MM.1S (cell line): ENCODE measurements around the gene KCNQ4.

Experiments
- DNase-seq: peaks from one replicate; pipeline ENCODE4 v3.0.0-alpha.2; 2015
- H2AFZ ChIP-seq: fragments of 300-600 bp; sonication (generic); 2 replicates; pipeline ENCODE4 v1.6.0; 2016; ENCODE audit warnings: antibody characterized with exemption, low read length
- H3F3A ChIP-seq: fragments of 300-600 bp; sonication (generic); 2 replicates; pipeline ENCODE4 v1.6.1; 2016; ENCODE audit warnings: mild to moderate bottlenecking, antibody characterized with exemption, low read length, moderate library complexity, mixed read lengths; ENCODE audit not compliant: insufficient read depth
- H3K27ac ChIP-seq: fragments of 300-600 bp; sonication (generic); 2 replicates; pipeline ENCODE4 v1.5.1; 2016; ENCODE audit warnings: mild to moderate bottlenecking, low read length
- H3K27me3 ChIP-seq: fragments of 300-600 bp; sonication (generic); replicated peaks from 2 replicates; pipeline ENCODE4 v1.6.0; 2016; ENCODE audit warnings: low read length; ENCODE audit not compliant: insufficient read depth
- H3K36me3 ChIP-seq: fragments of 300-600 bp; sonication (generic); replicated peaks from 2 replicates; pipeline ENCODE4 v1.6.1; 2016; ENCODE audit warnings: mild to moderate bottlenecking, low read length, mixed read lengths; ENCODE audit not compliant: insufficient read depth
- H3K4me1 ChIP-seq: fragments of 300-600 bp; sonication (generic); 2 replicates; pipeline ENCODE4 v1.6.1; 2016; ENCODE audit warnings: low read length, mixed read lengths
- H3K4me2 ChIP-seq: fragments of 300-600 bp; sonication (generic); 2 replicates; pipeline ENCODE4 v1.6.0; 2016; ENCODE audit warnings: low read depth, low read length
- H3K4me3 ChIP-seq: fragments of 300-600 bp; sonication (generic); 2 replicates; pipeline ENCODE4 v1.5.1; 2016; ENCODE audit warnings: low read length, mixed read lengths
- H3K79me2 ChIP-seq: fragments of 300-600 bp; sonication (generic); 2 replicates; pipeline ENCODE4 v1.6.1; 2016; ENCODE audit warnings: mixed run types, low read length, mixed read lengths
- H3K9ac ChIP-seq: fragments of 300-600 bp; sonication (generic); 2 replicates; pipeline ENCODE4 v1.6.1; 2016; ENCODE audit warnings: low read length, mixed read lengths
- H3K9me2 ChIP-seq: fragments of 300-600 bp; sonication (generic); replicated peaks from 2 replicates; pipeline ENCODE4 v1.6.1; 2016; ENCODE audit warnings: mild to moderate bottlenecking, low read length, mixed read lengths; ENCODE audit not compliant: insufficient read depth
- H3K9me3 ChIP-seq: fragments of 300-600 bp; sonication (generic); replicated peaks from 2 replicates; pipeline ENCODE4 v1.6.1; 2016; ENCODE audit warnings: mild to moderate bottlenecking, low read length, mixed read lengths; ENCODE audit not compliant: insufficient read depth
- H4K20me1 ChIP-seq: fragments of 300-600 bp; sonication (generic); 2 replicates; pipeline ENCODE4 v1.6.1; 2016; ENCODE audit warnings: mild to moderate bottlenecking, low read length, moderate library complexity, mixed read lengths; ENCODE audit not compliant: insufficient read depth
- EZH2 ChIP-seq: fragments of 300-600 bp; sonication (generic); optimal IDR thresholded peaks from 2 replicates; pipeline ENCODE3; 2017; ENCODE audit warnings: low read depth, mild to moderate bottlenecking, antibody characterized with exemption, low read length, mixed read lengths
- EZH2phosphoT487 ChIP-seq: fragments of 300-600 bp; sonication (generic); IDR thresholded peaks from 2 replicates; pipeline ENCODE4 v1.6.1; 2018; ENCODE audit warnings: antibody characterized with exemption, low read length
- TF ChIP-seq, protein P1 (sequence below): fragments of 300-600 bp; sonication (generic); IDR thresholded peaks from 2 replicates; pipeline ENCODE4 v1.5.1; 2016; ENCODE audit warnings: antibody characterized with exemption, low read length, mixed read lengths

Gene KCNQ4

GRCh38 chr1:40887012-40887378, 103.4 kb downstream of the KCNQ4 start:
- Histone ChIP-seq H3K36me3 (no peaks in the 10 kb centered on the region), H3F3A (no peaks in the 10 kb centered on the region), H3K9me2 (no peaks in the 10 kb centered on the region), H4K20me1 (no peaks in the 10 kb centered on the region), H3K4me2 (no peak overlapping the region), H3K79me2 (no peaks in the 10 kb centered on the region), H3K27ac (no peak overlapping the region), H3K9me3 (no peaks in the 10 kb centered on the region), H3K9ac (no peak overlapping the region), H3K4me1 (no peaks in the 10 kb centered on the region), H3K27me3 (no peaks in the 10 kb centered on the region), H3K4me3 (no peak overlapping the region), H2AFZ (no peak overlapping the region)
- no peak for TF ChIP-seq EZH2
- TF ChIP-seq, protein P1, sequence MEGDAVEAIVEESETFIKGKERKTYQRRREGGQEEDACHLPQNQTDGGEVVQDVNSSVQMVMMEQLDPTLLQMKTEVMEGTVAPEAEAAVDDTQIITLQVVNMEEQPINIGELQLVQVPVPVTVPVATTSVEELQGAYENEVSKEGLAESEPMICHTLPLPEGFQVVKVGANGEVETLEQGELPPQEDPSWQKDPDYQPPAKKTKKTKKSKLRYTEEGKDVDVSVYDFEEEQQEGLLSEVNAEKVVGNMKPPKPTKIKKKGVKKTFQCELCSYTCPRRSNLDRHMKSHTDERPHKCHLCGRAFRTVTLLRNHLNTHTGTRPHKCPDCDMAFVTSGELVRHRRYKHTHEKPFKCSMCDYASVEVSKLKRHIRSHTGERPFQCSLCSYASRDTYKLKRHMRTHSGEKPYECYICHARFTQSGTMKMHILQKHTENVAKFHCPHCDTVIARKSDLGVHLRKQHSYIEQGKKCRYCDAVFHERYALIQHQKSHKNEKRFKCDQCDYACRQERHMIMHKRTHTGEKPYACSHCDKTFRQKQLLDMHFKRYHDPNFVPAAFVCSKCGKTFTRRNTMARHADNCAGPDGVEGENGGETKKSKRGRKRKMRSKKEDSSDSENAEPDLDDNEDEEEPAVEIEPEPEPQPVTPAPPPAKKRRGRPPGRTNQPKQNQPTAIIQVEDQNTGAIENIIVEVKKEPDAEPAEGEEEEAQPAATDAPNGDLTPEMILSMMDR: no peak
- no peak for TF ChIP-seq EZH2phosphoT487
- DNase-seq: no peak

DNA sequence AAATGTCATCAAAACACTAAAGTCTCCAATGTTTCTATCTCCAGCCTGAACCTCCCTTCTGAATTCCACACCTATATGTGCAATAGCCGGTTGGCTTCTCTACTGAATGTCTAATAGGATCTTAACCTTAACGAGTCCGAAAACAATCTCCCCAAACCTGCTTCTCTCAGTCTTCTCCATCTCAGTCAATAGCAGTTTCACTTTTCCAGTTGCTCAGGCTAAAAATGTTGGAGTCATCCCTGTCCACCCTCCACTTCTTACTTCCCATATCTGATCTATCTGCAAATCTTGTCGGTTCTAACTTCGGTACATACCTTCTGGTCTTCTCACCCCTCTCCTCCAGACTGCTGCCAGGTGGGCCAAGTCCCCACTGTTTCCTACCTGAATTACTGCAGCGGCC, 104.1 kb downstream of the KCNQ4 start:
- DNase-seq: no peak
- Histone ChIP-seq H4K20me1 (no peaks in the 10 kb centered on the region), H3K27ac (no peak overlapping the region), H3K27me3 (no peaks in the 10 kb centered on the region), H3K4me2 (no peak overlapping the region), H3K9ac (no peak overlapping the region), H3K4me3 (no peak overlapping the region), H3K4me1 (no peaks in the 10 kb centered on the region), H3K79me2 (no peaks in the 10 kb centered on the region), H3K36me3 (no peaks in the 10 kb centered on the region), H3K9me2 (no peaks in the 10 kb centered on the region), H3F3A (no peaks in the 10 kb centered on the region), H2AFZ (no peak overlapping the region), H3K9me3 (no peaks in the 10 kb centered on the region)
- TF ChIP-seq, protein P1: no peak
- TF ChIP-seq EZH2 (no peak), EZH2phosphoT487 (no peak)
